Measurements from ENCODE around the gene LAMA2. TPM values are rescaled to one million over a fixed set of nuclear protein-coding genes. Genes with fewer than 3 reads are reported as not detected.
A peak's percentile ranks its signal among the peaks of the same experiment; 100 is the strongest.

Gene LAMA2
- total and polyA plus RNA-seq, 2 donors (not counting 1 experiment from before 2014, with no cell fraction given): 19.5 to 67.5 TPM

- no peak overlapping the region for H3K9ac ChIP-seq (ENCODE audit: insufficient read depth, low read length)
- no peak for TF ChIP-seq EZH2 (IDR thresholded peaks at IDR 0.05; ENCODE audit: low read length, missing control alignments)
- no peak overlapping the region for H3K4me2 ChIP-seq (ENCODE audit: extremely low read depth, insufficient read depth, low read length)
- H3K27me3 ChIP-seq (ENCODE audit: control insufficient read depth, insufficient read depth, low read length): no peaks in the 10 kb centered on the region
- H3K79me2 ChIP-seq (ENCODE audit: control insufficient read depth, insufficient read depth, low read length): no peaks in the 10 kb centered on the region
- no peaks in the 10 kb centered on the region for H3K9me3 ChIP-seq (ENCODE audit: control insufficient read depth, insufficient read depth, low read depth, low read length)
- H3K36me3 ChIP-seq (ENCODE audit: control insufficient read depth, insufficient read depth, low read length): no peaks in the 10 kb centered on the region
- H3K4me1 ChIP-seq (ENCODE audit: control insufficient read depth, extremely low read depth, insufficient read depth, low read length): no peaks in the 10 kb centered on the region
- H3K27ac ChIP-seq (ENCODE audit: insufficient read depth, low read length): no peak overlapping the region
- DNase-seq (ENCODE audit: low read depth in 2 of 2): no peak
- no peaks in the 10 kb centered on the region for H4K20me1 ChIP-seq (ENCODE audit: control insufficient read depth, extremely low read depth, insufficient read depth, low read length)
- no peak overlapping the region for H3K4me3 ChIP-seq (replicated peaks in 1 of 4; ENCODE audit: control extremely low read depth in 1 of 4, insufficient read depth in 1 of 4, low read depth in 3 of 4, low read length in 4 of 4)
- no peak overlapping the region for H2AFZ ChIP-seq (ENCODE audit: low read length)
Measured at GRCh38 chr6:129009851-129010250, 126.9 kb downstream of the LAMA2 start.

GRCh38 chr6:129014302-129014701 lies 131.4 kb downstream of the LAMA2 start:
- Histone ChIP-seq H3K4me1 (ENCODE audit: control insufficient read depth, extremely low read depth, insufficient read depth, low read length) (no peaks in the 10 kb centered on the region), H3K9me3 (ENCODE audit: control insufficient read depth, insufficient read depth, low read depth, low read length) (no peaks in the 10 kb centered on the region), H3K27ac (ENCODE audit: insufficient read depth, low read length) (no peak overlapping the region), H3K4me2 (ENCODE audit: extremely low read depth, insufficient read depth, low read length) (no peak overlapping the region), H3K79me2 (ENCODE audit: control insufficient read depth, insufficient read depth, low read length) (no peaks in the 10 kb centered on the region), H3K9ac (ENCODE audit: insufficient read depth, low read length) (no peak overlapping the region), H3K4me3 (replicated peaks in 1 of 4; ENCODE audit: control extremely low read depth in 1 of 4, insufficient read depth in 1 of 4, low read depth in 3 of 4, low read length in 4 of 4) (no peak overlapping the region), H3K36me3 (ENCODE audit: control insufficient read depth, insufficient read depth, low read length) (no peaks in the 10 kb centered on the region), H2AFZ (ENCODE audit: low read length) (no peak overlapping the region), H4K20me1 (ENCODE audit: control insufficient read depth, extremely low read depth, insufficient read depth, low read length) (no peaks in the 10 kb centered on the region), H3K27me3 (ENCODE audit: control insufficient read depth, insufficient read depth, low read length) (no peaks in the 10 kb centered on the region)
- TF ChIP-seq EZH2 (IDR thresholded peaks at IDR 0.05; ENCODE audit: low read length, missing control alignments): no peak
- TF ChIP-seq CTCF (conservative IDR thresholded peaks at IDR 0.05 in 1 of 2, IDR thresholded peaks at IDR 0.05 in 1 of 2; ENCODE audit: low read depth in 1 of 2, low read length in 2 of 2): no peak
- DNase-seq (ENCODE audit: low read depth in 2 of 2): no peak

- no peak for TF ChIP-seq CTCF (conservative IDR thresholded peaks at IDR 0.05 in 1 of 2, IDR thresholded peaks at IDR 0.05 in 1 of 2; ENCODE audit: low read depth in 1 of 2, low read length in 2 of 2)
- no peak for TF ChIP-seq EZH2 (IDR thresholded peaks at IDR 0.05; ENCODE audit: low read length, missing control alignments)
- Histone ChIP-seq H2AFZ (ENCODE audit: low read length) (no peak overlapping the region), H3K4me3 (replicated peaks in 1 of 4; ENCODE audit: control extremely low read depth in 1 of 4, insufficient read depth in 1 of 4, low read depth in 3 of 4, low read length in 4 of 4) (no peak overlapping the region), H3K9ac (ENCODE audit: insufficient read depth, low read length) (no peak overlapping the region), H3K79me2 (ENCODE audit: control insufficient read depth, insufficient read depth, low read length) (no peaks in the 10 kb centered on the region), H3K27ac (ENCODE audit: insufficient read depth, low read length) (no peak overlapping the region), H3K27me3 (ENCODE audit: control insufficient read depth, insufficient read depth, low read length) (no peaks in the 10 kb centered on the region), H3K9me3 (ENCODE audit: control insufficient read depth, insufficient read depth, low read depth, low read length) (no peaks in the 10 kb centered on the region), H3K4me2 (ENCODE audit: extremely low read depth, insufficient read depth, low read length) (no peak overlapping the region), H3K36me3 (ENCODE audit: control insufficient read depth, insufficient read depth, low read length) (no peaks in the 10 kb centered on the region), H3K4me1 (ENCODE audit: control insufficient read depth, extremely low read depth, insufficient read depth, low read length) (no peaks in the 10 kb centered on the region), H4K20me1 (ENCODE audit: control insufficient read depth, extremely low read depth, insufficient read depth, low read length) (no peaks in the 10 kb centered on the region)
- peak in 1 of 2 donors; percentile 3 for DNase-seq (ENCODE audit: low read depth in 2 of 2)
Measured at GRCh38 chr6:129015721-129016120, 132.8 kb downstream of the LAMA2 start.

All from fibroblast of lung (primary cell).